Neural crest cell (in vitro differentiated cells): ENCODE measurements around the gene DSC1. TPM values are rescaled to one million over a fixed set of nuclear protein-coding genes. Genes with fewer than 3 reads are reported as not detected.

ENCODE experiments used
- DNase-seq: peaks from one replicate; pipeline ENCODE4 v3.0.0; 2021; ENCODE audit warnings: low read depth, mixed read lengths, low spot score
- H3K27ac Mint-ChIP-seq: one replicate; pipeline ENCODE4 v1.8.0; 2021; ENCODE audit warnings: mild to moderate bottlenecking, mixed read lengths; ENCODE audit not compliant: unreplicated experiment
- H3K27me3 Mint-ChIP-seq: 2 replicates; pipeline ENCODE4 v1.8.0; 2021; ENCODE audit warnings: low read depth, mild to moderate bottlenecking, mixed read lengths
- H3K36me3 Mint-ChIP-seq: 2 replicates; pipeline ENCODE4 v1.8.0; 2021; ENCODE audit warnings: low read depth, mild to moderate bottlenecking, mixed read lengths
- H3K4me1 Mint-ChIP-seq: 2 replicates; pipeline ENCODE4 v1.8.0; 2021; ENCODE audit warnings: mixed read lengths
- H3K4me3 Mint-ChIP-seq: one replicate; pipeline ENCODE4 v1.8.0; 2021; ENCODE audit warnings: mild to moderate bottlenecking, mixed read lengths
- H3K9me3 Mint-ChIP-seq: 2 replicates; pipeline ENCODE4 v1.8.0; 2021; ENCODE audit warnings: mixed read lengths
- CTCF ChIP-seq: fragments of 200-600 bp; sonication (generic); conservative IDR thresholded peaks from 2 replicates; pipeline ENCODE4 v1.5.0; 2021; ENCODE audit warnings: antibody characterized with exemption, mild to moderate bottlenecking
- total RNA-seq: library from RNA; stranded (reverse); gene quantifications from 2 replicates; pipeline ENCODE4 v1.2.1, GENCODE V29; 2021

Gene DSC1
- total RNA-seq, 1 donor from 2014 or later: not detected

- no peak for DNase-seq
- Mint-ChIP-seq H3K27me3 (peaks cover 7% of the 10 kb centered on the region), H3K36me3 (no peaks in the 10 kb centered on the region), H3K4me3 (no peak overlapping the region), H3K4me1 (no peaks in the 10 kb centered on the region), H3K9me3 (no peaks in the 10 kb centered on the region), H3K27ac (no peak overlapping the region)
- no peak for TF ChIP-seq CTCF
Measured at GRCh38 chr18:31116853-31117595, 45.6 kb downstream of the DSC1 start.

GRCh38 chr18:31112804-31113203 is 49.9 kb downstream of the DSC1 start:
- Mint-ChIP-seq H3K27ac (no peak overlapping the region), H3K27me3 (peaks cover 5% of the 10 kb centered on the region), H3K9me3 (no peaks in the 10 kb centered on the region), H3K4me3 (no peak overlapping the region), H3K4me1 (no peaks in the 10 kb centered on the region), H3K36me3 (no peaks in the 10 kb centered on the region)
- no peak for DNase-seq
- TF ChIP-seq CTCF: no peak

- H3K36me3 Mint-ChIP-seq: no peaks in the 10 kb centered on the region
- DNase-seq: no peak
- peaks cover 7% of the 10 kb centered on the region for H3K4me1 Mint-ChIP-seq
- peaks cover 14% of the 10 kb centered on the region for H3K27me3 Mint-ChIP-seq
- TF ChIP-seq CTCF: no peak
- no peak overlapping the region for H3K4me3 Mint-ChIP-seq
- H3K27ac Mint-ChIP-seq: no peak overlapping the region
- H3K9me3 Mint-ChIP-seq: no peaks in the 10 kb centered on the region
Measured at GRCh38 chr18:31105733-31106132, 56.9 kb downstream of the DSC1 start.

GRCh38 chr18:31104444-31104843 is 58.2 kb downstream of the DSC1 start:
- Mint-ChIP-seq H3K36me3 (no peaks in the 10 kb centered on the region), H3K27ac (no peak overlapping the region), H3K27me3 (peaks cover 27% of the 10 kb centered on the region), H3K4me3 (no peak overlapping the region), H3K4me1 (peaks cover 15% of the 10 kb centered on the region), H3K9me3 (no peaks in the 10 kb centered on the region)
- no peak for TF ChIP-seq CTCF
- no peak for DNase-seq

- peaks cover 24% of the 10 kb centered on the region for H3K4me1 Mint-ChIP-seq
- DNase-seq: no peak
- no peaks in the 10 kb centered on the region for H3K36me3 Mint-ChIP-seq
- H3K27me3 Mint-ChIP-seq: peaks cover 31% of the 10 kb centered on the region
- H3K9me3 Mint-ChIP-seq: no peaks in the 10 kb centered on the region
- H3K4me3 Mint-ChIP-seq: peak overlapping the region; percentile 56
- no peak overlapping the region for H3K27ac Mint-ChIP-seq
- no peak for TF ChIP-seq CTCF
Measured at GRCh38 chr18:31103423-31103822, 59.2 kb downstream of the DSC1 start.
